ENCODE results near the gene UGGT1. TPM values are rescaled to one million over a fixed set of nuclear protein-coding genes. Genes with fewer than 3 reads are reported as not detected.

UGGT1 gene
- total and polyA plus RNA-seq, 2 experiments from 2014 or later = 11.5 to 65.0 TPM

DNA sequence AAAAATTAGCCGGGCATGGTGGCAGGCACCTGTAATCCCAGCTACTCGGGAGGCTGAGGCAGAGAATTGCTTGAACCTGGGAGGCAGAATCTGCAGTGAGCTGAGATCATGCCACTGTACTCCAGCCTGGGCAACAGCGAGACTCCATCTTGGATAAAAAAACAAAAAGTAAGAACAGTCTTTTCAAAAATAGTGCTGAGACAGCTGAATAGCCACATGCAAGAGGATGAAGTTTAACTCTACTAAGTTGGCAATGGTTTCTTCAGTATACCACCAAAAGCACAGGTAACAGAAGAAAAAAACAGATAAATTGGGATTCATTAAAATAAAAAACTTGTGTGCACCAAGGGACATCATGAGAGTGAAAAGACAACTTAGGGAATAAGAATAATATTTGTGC lies 115.2 kb downstream of the UGGT1 start:
- Mint-ChIP-seq H3K9me3 (peaks cover 49% of the 10 kb centered on the region), H3K36me3 (ENCODE audit: low read depth) (peaks cover 6% of the 10 kb centered on the region; the same call in 1 of the 3 replicates), H3K4me1 (no peaks in the 10 kb centered on the region), H3K27me3 (ENCODE audit: insufficient read depth, low read depth, poor library complexity) (peaks cover 9% of the 10 kb centered on the region), H3K27ac (no peak overlapping the region), H3K4me3 (no peak overlapping the region)
- TF ChIP-seq, protein P1, sequence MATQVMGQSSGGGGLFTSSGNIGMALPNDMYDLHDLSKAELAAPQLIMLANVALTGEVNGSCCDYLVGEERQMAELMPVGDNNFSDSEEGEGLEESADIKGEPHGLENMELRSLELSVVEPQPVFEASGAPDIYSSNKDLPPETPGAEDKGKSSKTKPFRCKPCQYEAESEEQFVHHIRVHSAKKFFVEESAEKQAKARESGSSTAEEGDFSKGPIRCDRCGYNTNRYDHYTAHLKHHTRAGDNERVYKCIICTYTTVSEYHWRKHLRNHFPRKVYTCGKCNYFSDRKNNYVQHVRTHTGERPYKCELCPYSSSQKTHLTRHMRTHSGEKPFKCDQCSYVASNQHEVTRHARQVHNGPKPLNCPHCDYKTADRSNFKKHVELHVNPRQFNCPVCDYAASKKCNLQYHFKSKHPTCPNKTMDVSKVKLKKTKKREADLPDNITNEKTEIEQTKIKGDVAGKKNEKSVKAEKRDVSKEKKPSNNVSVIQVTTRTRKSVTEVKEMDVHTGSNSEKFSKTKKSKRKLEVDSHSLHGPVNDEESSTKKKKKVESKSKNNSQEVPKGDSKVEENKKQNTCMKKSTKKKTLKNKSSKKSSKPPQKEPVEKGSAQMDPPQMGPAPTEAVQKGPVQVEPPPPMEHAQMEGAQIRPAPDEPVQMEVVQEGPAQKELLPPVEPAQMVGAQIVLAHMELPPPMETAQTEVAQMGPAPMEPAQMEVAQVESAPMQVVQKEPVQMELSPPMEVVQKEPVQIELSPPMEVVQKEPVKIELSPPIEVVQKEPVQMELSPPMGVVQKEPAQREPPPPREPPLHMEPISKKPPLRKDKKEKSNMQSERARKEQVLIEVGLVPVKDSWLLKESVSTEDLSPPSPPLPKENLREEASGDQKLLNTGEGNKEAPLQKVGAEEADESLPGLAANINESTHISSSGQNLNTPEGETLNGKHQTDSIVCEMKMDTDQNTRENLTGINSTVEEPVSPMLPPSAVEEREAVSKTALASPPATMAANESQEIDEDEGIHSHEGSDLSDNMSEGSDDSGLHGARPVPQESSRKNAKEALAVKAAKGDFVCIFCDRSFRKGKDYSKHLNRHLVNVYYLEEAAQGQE (IDR thresholded peaks at IDR 0.05; ENCODE audit: unreplicated experiment) = no peak
- TF ChIP-seq JUNB (IDR thresholded peaks at IDR 0.05; ENCODE audit: unreplicated experiment) = no peak
- Histone ChIP-seq H3K4me1 (ENCODE audit: insufficient read depth) (no peaks in the 10 kb centered on the region), H4K20me1 (replicated peaks; ENCODE audit: insufficient read depth) (no peaks in the 10 kb centered on the region), H3K4me3 (no peak overlapping the region), H2AFZ (no peak overlapping the region), H3K4me2 (no peak overlapping the region), H3K27ac (ENCODE audit: low read depth) (no peak overlapping the region), H3F3A (replicated peaks; ENCODE audit: low read depth) (no peaks in the 10 kb centered on the region), H3K36me3 (ENCODE audit: insufficient read depth) (no peaks in the 10 kb centered on the region), H3K27me3 (ENCODE audit: insufficient read depth) (no peaks in the 10 kb centered on the region), H3K9me2 (ENCODE audit: insufficient read depth) (no peaks in the 10 kb centered on the region), H3K79me2 (replicated peaks; ENCODE audit: insufficient read depth) (no peaks in the 10 kb centered on the region)
- DNase-seq (ENCODE audit: low spot score) (no peak), ATAC-seq (no peak)

DNA sequence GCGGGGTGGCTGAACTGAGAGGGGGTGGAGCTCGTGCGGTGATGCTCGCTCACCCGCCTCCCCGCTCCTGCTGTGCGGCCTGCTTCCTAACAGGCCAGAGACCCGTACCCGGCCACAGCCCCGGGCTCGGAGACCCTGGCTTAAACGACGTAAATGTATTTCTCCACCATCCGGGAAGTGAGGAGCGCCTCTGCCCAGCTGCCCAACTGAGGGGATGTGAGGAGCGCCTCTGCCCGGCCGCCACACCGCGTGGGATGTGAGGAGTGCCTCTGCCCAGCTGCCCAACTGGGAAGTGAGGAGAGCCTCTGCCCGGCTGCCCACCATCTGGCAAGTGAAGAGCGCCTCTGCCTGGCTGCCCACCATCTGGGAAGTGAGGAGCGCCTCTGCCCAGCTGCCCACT lies 117.0 kb downstream of the UGGT1 start:
- Mint-ChIP-seq H3K4me1 (no peaks in the 10 kb centered on the region), H3K36me3 (ENCODE audit: low read depth) (peaks cover 6% of the 10 kb centered on the region; the same call in 1 of the 3 replicates), H3K4me3 (no peak overlapping the region), H3K9me3 (peaks cover 49% of the 10 kb centered on the region), H3K27ac (no peak overlapping the region), H3K27me3 (ENCODE audit: insufficient read depth, low read depth, poor library complexity) (peaks cover 9% of the 10 kb centered on the region)
- H4K20me1 ChIP-seq (replicated peaks; ENCODE audit: insufficient read depth) = no peaks in the 10 kb centered on the region
- H3K36me3 ChIP-seq (ENCODE audit: insufficient read depth) = no peaks in the 10 kb centered on the region
- no peak for ATAC-seq
- H3K4me3 ChIP-seq = no peak overlapping the region
- H3K27me3 ChIP-seq (ENCODE audit: insufficient read depth) = no peaks in the 10 kb centered on the region
- H3K27ac ChIP-seq (ENCODE audit: low read depth) = no peak overlapping the region
- H3K4me2 ChIP-seq = no peak overlapping the region
- no peak overlapping the region for H2AFZ ChIP-seq
- H3K9me2 ChIP-seq (ENCODE audit: insufficient read depth) = no peaks in the 10 kb centered on the region
- no peaks in the 10 kb centered on the region for H3K4me1 ChIP-seq (ENCODE audit: insufficient read depth)
- H3K79me2 ChIP-seq (replicated peaks; ENCODE audit: insufficient read depth) = no peaks in the 10 kb centered on the region
- H3F3A ChIP-seq (replicated peaks; ENCODE audit: low read depth) = no peaks in the 10 kb centered on the region
- no peak for DNase-seq (ENCODE audit: low spot score)
- TF ChIP-seq JUNB (IDR thresholded peaks at IDR 0.05; ENCODE audit: unreplicated experiment) (no peak), EZH2phosphoT487 (IDR thresholded peaks at IDR 0.05; ENCODE audit: unreplicated experiment) (no peak), STAT1 (IDR thresholded peaks at IDR 0.05; ENCODE audit: unreplicated experiment) (no peak), POLR2AphosphoS5 (IDR thresholded peaks at IDR 0.05; ENCODE audit: low read depth) (no peak), ZNF114 (CRISPR knock-in tag; IDR thresholded peaks at IDR 0.05) (no peak), CREB1 (CRISPR knock-in tag; IDR thresholded peaks at IDR 0.05; ENCODE audit: low read depth) (no peak), ZNF331 (CRISPR knock-in tag; IDR thresholded peaks at IDR 0.05; ENCODE audit: low read depth) (no peak), NANOG (IDR thresholded peaks at IDR 0.05; ENCODE audit: borderline replicate concordance) (no peak)
- TF ChIP-seq, protein P1 (IDR thresholded peaks at IDR 0.05; ENCODE audit: unreplicated experiment) = no peak
- TF ChIP-seq, protein P2, sequence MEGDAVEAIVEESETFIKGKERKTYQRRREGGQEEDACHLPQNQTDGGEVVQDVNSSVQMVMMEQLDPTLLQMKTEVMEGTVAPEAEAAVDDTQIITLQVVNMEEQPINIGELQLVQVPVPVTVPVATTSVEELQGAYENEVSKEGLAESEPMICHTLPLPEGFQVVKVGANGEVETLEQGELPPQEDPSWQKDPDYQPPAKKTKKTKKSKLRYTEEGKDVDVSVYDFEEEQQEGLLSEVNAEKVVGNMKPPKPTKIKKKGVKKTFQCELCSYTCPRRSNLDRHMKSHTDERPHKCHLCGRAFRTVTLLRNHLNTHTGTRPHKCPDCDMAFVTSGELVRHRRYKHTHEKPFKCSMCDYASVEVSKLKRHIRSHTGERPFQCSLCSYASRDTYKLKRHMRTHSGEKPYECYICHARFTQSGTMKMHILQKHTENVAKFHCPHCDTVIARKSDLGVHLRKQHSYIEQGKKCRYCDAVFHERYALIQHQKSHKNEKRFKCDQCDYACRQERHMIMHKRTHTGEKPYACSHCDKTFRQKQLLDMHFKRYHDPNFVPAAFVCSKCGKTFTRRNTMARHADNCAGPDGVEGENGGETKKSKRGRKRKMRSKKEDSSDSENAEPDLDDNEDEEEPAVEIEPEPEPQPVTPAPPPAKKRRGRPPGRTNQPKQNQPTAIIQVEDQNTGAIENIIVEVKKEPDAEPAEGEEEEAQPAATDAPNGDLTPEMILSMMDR (conservative IDR thresholded peaks at IDR 0.05; ENCODE audit: low read depth in 2 of 2) = no peak
